CD1c-positive myeloid dendritic cell (primary cell): ENCODE data around the gene ACSL6.

Experiments
- DNase-seq: peaks from one replicate; pipeline ENCODE4 v3.0.0-alpha.2; 2016; ENCODE audit errors: extremely low spot score

Gene ACSL6

DNA sequence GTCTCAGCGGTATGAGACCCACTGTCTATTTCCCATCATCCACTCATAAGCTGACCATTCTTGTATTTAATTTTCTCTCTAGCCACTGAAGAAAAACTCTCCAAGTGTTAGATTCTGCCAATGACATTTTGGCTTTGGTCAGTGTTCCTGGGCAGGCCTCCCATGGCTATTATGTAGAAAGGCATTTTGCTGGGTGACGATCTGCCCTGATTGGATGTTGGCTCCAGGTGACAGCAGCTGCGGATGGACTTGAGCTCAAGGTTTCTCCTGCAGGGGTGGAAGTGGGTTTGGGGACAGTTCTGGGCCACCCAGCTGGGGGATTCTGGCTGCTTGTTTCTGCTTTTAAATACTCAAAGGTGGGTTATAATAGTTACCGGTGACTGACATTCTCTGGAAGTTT is 31.6 kb downstream of the ACSL6 start:
- no peak for DNase-seq

DNA sequence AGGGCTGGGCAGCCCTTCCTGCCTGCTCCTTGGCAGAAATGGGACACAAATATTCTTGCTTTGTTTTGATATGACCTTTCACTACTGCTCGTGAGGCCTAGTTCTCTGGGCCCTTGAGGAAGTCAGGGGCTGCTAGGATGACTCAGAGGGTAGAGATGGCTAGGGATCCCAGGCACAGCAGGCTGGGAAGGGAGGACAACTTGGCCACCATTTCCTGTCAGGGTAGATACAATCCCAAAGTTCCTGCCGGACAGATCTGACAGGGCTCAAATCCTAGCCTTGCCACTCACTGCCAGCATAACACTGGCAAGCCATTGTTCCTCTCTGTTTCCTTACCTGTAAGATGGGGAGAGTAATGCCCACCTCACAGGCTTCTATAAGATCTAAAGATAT is 34.2 kb downstream of the ACSL6 start:
- DNase-seq: no peak

DNA sequence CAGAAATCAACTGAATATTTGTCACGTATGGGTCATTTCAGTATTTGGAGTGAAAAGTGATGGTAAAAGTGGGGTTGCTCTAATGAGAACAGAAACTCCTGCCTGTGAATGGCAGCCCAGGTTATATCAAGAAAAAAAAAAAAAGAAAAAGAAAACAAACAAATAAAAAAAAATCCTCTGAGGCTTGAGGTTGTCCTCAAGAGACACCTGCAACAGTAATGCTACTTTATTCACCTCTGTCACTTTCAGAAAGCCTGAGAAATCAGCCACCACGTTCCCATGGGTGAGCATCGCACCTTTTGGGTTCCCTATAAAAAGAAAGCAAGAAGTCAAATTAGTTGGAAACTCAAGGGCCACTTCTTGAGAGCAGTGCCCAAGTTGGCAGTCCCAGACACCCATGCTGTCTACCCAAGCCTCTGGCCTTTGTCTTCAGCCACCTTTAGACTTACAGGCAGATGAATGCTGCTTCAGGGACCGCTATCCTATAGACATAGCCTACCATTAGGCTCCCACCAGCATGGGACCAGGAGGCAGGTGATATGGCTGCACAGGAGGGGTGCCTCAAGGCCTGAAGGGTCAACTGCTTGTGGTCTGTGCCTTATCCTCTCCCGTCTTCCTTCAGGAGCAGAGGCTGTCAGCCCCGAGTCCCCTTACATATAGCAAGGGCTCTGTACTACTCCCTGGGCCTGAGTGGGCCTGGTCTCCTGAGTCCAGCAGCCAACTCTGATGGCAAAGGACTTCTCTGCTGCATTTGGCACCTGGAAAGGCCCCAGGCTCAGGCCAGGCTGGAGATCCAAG is 34.8 kb downstream of the ACSL6 start:
- no peak for DNase-seq

DNA sequence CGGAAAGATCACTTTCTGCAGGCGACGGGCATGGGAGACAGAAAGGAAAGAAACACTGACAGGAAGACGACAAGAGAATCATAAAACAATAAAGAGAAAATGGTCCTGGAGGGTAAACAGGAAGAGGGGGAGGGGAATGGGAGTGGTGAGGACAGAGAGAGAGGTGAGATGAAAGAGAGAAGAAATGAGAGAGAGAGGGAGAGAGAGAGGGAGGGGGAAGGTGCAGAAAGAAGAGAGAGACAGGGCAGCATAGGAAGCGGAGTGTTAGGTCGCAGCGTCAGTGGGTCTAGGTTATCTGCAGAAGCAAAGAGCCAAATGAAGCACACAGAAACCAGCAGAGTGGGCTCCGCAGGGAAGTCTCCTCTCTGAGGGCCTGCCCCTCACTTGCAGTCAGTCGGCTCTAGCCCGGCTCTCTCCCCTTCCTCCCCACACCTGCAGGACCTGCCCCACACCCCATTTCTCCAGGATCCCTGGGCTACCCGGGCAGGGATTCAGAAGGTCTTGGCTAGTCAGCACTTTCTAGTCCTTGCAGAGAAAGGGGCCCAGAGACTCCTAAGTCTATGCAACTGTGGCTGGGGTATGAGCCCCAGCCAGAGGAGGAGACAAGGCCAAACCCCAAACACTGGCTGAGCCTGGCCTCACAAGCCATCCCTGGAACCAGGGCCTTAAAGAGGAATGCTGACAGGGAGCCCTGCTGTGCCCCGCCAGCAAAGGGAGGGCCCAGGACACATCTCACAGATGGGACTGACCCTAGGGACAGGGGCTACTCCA is 36.3 kb downstream of the ACSL6 start:
- DNase-seq: no peak

DNA sequence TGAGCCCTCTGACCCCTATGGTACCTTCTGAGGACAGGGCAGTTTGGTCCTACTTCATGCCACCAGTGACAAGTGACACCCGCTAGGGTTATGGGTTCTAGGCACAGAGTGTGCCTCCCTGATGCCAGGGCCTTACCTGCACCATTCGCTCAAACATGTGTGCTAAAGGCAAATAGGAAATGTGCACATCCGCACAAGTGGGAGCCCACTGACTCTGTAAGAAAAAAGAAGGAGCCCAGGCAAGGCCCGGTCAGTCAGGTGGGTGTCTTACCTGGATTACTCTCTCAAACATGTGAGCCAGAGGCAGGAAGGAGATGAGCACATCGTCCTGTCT is 36.9 kb downstream of the ACSL6 start:
- DNase-seq: no peak

DNA sequence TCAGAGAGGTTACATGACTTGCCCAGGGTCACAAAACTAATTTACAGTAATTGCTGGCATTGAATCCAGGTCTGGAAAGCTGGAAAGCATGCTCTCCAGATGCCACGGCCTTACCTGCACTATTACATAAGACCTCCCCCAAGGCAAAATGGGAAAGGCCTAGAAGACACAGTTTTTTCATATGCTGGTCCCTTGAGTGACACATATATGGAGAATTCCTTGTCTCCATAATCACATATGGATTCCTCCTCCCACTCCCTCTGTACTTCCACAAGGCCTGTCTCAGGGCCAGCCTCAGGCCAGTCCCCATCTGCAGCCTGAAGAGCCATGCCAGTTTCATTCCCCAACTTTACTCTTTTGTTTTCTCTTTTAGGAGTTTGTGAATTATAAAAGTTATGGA is 37.4 kb downstream of the ACSL6 start:
- DNase-seq: no peak

DNA sequence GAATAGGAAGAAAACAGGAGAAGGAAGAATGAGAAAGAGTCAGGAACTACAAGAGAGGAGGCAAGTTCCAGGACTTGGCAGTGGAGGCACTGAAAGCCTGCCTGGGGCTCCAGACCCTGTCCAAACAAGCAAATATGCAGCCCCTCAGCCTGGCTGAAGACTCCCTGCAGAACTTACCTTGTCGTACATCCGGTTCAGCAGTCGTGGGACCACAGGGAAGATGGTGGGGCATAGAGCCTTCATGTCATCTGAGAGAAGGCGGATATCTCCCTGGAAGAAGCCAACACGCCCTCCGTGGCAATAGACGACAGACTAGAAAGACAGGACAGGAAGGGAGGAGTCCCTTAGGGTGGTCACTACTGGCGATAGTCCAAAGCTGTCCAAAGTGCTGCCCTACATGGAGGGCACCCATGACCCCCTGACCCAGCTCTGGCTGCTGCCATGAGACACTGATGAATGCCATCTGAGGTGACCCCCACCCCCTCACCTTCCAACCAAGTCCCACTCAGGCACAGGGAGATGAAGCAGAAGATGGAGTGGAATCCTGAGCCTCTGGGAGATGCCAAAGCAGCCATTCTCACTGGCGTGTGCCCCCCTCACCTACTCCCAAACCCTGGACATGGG is 38.3 kb downstream of the ACSL6 start:
- no peak for DNase-seq

DNA sequence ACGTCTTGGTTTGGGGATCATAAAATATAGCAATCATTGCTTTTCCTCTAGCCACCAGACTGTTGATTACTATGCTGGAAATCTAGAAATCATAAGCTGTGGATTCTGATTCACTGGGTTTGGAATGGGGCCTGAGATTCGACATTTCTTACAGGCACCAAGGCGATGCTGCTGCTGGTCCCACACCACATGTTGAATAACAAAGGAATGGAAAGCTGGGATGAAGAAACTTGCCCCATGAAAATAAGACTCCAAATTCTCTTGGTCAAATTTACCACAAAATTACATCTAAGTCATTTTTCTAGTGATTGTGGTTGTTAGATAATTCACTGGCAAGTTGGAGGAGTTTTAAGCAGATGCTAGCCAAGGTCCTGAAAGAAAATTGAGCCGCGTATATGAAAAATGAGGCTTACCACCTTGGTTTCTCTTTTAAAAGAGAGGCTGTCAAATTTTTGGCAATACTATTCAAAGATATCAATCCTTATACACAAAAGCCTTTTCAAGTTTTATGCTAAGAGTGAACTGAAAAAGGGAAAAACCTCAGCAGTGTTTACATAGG is 43.0 kb downstream of the ACSL6 start:
- no peak for DNase-seq

DNA sequence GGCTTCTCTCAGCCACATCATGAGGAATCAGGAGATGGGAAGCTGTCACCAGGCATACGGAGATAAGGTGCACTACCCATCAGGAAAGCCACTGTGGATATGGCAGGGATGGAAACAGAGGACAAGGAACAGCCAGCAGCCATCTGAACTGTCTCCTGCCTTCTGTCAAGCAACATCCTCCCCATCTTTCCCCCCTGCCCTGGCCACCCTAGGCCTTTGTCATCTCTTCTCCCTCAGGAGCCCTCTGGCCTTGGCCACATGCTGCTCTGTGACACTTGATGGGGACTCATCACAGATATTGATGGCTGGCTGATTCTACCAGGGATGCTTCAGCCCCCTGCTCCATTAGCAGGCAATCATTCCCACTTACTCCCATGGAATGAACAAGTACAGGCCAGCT is 44.9 kb downstream of the ACSL6 start:
- no peak for DNase-seq

DNA sequence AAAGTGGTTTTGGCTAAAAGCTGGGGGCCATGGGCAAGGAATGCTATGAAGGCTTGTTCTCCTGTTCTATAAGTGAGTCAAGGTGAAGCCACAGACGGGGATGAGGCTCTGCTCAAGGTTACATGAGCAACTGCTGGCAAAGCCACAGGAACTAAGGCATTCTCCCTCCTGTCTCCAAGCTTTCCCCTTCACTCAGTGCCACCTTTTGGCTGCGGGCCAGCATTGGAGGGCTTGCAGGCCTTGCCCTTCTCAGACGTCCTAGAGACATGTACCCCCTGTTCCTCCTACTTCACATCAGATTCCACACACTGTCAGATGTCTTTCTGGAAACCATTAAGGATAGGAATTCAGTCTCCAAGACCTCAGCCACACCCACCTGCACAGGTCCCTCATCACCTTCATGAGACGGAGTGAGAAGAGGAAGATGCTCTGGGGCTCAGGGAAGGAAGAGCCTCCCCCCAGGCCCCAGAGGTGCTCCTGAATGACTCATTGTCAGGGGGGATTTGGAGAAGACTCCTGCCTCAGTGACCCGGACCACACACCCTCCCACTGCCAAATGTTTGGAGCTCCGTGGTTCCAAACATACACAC is 45.5 kb downstream of the ACSL6 start:
- no peak for DNase-seq

DNA sequence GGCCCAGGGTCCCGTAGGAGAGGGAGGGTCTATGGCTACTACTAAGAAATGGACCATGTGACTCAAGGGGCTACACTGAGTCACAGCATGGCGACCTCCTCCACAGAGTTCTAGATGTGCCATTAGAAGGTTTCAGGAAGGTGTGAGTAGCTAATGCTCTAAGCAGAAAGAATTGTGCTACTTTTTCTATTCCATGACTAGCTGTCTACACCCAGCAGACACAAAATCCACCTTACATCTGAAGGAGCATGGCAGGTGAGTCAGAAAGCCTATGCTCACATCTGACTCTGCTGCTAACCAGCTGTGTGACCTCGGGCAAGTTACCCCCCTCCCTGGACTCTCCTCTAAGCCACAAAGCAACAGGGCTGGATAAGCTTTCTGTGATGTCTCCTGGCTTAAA is 51.6 kb downstream of the ACSL6 start:
- no peak for DNase-seq

DNA sequence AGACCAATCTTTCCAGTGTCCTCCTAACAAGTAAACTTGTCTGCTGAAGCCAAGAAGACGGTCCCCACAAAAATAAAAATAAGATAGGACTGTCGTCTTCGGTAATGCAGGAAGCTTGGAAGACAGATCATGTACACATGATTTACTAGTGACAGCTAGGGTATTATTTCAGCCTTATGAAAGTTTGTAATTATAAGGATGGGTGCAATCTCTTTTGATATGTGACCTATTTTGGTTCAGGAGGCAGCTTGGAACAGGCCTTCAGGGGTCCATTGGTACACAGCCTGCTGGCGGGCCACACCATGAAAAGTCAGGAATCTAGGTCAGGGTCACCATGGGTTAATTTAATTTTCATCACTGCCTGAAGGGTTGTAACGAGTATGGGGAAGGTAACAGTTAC is 52.3 kb downstream of the ACSL6 start:
- no peak for DNase-seq

DNA sequence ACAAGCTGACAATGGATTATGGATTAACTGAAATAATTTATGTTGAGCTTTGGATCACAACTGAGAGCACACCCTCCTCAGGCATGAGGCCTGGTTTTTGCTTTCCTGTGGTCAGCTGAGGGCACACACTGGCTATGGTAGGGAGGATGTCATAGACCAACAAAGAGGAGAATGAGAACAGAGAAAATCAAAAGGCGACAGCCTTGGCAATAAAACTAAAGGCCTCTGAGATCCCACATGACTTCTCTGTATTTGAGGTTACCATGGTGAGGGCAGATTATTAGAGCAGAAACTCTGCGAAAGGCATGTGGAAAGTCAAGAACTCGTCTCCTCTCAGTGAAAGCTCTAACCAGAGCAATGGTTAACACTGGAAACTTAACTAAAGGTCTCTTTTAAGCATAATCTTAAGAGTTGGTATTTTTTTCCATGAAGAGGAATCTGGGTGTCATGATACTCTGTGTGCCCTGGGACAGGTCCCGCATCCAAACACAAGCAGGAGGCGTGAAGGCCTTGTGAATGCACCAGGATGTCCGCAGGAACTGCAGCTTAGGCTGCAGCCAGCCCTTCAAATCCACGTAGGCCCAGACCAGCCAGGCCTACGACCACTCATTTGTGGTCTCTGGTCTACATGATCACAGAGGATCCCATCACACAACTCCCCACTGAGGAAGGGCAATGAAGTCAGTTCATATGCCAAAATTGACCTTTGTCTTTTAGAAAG is 53.6 kb downstream of the ACSL6 start:
- no peak for DNase-seq

DNA sequence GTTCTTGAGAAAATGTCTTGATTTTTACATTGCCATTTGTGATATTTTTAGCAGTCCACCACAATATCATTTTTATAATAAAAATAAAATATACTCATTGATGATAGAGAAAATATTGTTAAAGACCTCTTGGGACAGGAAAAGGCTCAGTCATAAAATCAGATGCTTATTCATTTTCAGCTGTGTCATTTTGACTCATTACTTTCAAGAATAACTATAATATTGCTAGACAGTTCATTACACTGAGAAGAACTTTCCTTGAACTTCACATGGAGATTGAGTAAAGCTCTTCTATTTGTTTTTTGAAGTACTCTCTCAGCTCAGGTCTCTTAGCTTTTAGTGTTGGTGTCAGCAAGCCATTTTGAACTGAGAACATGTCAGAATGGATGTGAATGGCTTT is 57.5 kb downstream of the ACSL6 start:
- DNase-seq: no peak

DNA sequence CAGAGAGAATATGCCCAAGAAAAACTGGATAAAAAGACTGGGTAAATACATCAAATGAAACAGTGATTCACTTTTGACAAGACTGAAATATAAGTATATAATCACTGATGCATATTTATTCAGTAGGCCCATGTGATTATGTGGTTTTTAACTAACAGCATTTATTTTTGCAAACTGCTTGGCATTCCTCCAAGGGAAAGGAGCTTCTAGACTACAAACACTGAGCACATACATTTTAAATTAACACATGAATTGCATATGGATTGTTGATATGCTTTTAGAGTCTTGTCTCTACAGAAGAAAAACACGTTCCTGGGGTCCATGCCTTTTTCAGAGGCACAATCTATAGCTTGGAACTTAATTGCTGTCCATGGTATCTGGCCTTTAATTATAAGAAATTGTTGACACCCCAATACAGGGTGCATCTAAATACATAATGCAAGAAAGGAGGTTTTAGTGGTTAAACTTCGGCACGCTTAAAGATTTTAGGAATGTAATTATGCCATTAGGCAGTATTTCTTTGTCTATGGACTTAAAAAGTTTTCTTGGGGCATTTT is 59.1 kb downstream of the ACSL6 start:
- DNase-seq: no peak

DNA sequence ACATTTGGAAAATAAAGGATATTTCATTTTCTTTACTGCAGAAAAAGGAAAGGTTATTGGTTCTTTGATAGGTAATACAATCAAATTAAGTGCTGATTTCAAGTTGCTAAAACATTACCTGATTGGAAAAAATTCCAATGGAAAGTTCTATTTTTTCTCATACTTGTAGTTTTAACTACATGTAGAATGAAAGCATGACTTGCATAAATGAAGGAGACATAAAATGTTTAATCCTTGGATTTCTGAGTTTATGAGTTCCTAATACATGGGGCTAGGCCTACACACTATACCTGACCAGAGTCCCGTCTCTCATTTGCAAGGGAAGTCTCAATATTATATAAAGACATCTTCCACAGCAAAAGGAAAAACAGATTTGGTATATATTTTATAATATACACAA is 60.8 kb downstream of the ACSL6 start:
- DNase-seq: no peak

DNA sequence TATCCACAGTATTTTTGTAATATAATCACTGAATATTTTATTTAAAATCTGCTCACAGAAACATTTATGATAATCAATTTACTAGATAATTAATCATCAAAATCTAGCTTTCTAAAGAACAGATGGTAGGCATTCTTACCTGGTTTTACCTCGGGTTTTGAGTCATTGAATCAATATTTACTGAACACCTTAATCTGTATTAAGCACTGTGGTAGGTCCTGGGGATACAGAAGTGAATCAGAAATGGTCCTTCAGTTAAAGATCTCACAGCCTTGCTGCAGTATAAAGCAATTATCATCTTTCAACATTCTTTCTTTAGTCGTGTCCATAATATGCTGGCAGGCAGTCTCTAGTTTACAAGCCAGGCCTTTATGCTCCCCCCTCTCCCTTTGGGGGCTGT is 64.0 kb downstream of the ACSL6 start:
- DNase-seq: no peak

DNA sequence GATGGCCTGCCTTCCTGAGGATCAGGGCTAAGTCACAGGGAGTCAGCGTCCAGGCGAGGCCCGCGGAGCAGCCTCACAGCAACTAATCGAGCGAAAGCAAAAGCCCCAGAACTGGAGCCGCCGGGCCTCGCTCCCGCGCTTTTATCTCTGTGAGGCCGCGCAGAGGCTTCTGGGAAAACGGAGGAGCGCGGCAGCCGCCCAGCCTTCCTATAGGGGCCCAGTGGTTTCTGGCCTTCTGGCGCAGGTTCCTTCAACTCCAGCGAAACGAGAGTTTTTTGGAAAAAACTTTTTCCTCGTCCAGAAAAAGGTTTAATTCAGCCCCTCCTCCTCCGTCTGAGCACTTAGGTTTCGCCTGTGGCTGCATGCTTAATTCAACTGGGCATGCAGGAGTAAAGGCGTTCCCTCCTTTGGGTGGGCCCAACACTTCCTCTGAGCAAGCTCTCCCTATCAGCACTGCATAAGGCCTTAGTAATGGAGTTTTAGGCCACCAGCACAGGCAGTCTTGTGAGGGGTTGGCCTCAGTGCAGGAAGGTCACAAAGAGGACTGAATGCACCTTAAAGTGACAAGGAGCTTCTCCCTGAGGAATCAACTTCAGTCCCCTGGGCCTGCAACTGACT is 65.8 kb downstream of the ACSL6 start, which contains the start of gene MEIKIN:
TSS of gene MEIKIN (minus strand) at position 113 of the 618 bp plus-strand sequence. CDS start 158 bp downstream, outside the sequence.
- DNase-seq: no peak

DNA sequence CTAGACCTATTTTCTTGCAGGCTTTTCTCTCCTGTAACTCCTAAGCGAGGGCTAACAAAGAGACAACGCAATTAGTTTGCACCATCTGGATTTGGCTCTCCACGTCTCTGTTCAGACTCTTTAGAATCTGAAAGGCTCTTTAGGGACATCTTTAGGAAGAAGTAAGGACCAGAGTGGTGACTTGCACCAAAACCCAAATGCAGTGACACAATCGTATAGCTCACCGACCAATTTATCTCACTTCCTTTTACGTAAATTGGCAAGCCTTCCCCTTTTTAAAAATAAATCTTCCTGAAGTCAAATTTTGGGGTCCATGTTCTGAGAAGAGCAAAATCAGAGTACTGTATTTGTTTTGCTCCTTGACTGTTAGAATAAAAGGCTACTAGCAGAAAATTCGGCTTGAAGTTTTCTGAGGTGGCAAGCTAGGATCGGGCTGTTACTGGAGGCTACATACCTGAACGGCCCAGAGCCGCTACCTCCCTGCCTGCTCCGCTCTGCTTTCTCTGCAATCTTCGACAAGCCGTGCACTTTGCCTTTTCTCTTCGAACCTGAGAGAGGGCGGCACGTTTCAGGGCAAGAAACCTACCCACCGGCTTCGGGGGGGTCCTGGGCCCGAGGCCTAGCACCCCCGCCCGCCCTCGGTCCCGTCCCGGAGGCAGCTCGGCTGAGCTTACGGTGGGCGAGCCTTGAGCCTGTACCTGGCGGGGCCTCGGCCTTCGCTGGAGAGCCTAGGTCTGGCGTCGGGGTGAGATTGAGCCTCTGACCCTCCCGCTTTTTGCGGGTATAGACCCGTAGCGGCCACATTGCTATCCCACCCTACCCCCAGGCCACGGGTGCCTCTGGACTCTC is 66.5 kb downstream of the ACSL6 start:
- DNase-seq: peak; percentile 76

DNA sequence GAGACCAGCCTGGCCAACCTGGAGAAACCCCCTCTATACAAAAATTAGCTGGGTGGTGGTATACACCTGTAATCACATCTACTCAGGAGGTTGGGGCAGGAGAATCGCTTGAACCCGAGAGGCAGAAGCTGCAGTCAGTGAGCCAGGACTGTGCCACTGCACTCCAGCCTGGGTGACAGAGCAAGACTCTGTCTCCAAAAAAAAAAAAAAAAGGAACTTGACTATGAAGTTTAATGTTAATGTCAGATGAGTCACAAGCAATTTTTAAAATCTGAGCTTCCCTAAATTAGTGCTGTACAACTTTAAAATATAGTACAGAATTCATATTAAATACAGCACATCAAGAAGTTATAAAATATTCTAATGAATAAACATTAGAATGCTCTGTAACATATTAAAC is 67.5 kb downstream of the ACSL6 start:
- DNase-seq: peak; percentile 69
